HG03565 (cell line): ENCODE measurements around the gene NMNAT3.

Source experiments
- ATAC-seq: cut with Tn5 transposase; IDR thresholded peaks from one replicate; pipeline ENCODE4 v1.9.1; 2021; ENCODE audit warnings: mild to moderate bottlenecking, moderate library complexity; ENCODE audit not compliant: unreplicated experiment

Gene NMNAT3

DNA sequence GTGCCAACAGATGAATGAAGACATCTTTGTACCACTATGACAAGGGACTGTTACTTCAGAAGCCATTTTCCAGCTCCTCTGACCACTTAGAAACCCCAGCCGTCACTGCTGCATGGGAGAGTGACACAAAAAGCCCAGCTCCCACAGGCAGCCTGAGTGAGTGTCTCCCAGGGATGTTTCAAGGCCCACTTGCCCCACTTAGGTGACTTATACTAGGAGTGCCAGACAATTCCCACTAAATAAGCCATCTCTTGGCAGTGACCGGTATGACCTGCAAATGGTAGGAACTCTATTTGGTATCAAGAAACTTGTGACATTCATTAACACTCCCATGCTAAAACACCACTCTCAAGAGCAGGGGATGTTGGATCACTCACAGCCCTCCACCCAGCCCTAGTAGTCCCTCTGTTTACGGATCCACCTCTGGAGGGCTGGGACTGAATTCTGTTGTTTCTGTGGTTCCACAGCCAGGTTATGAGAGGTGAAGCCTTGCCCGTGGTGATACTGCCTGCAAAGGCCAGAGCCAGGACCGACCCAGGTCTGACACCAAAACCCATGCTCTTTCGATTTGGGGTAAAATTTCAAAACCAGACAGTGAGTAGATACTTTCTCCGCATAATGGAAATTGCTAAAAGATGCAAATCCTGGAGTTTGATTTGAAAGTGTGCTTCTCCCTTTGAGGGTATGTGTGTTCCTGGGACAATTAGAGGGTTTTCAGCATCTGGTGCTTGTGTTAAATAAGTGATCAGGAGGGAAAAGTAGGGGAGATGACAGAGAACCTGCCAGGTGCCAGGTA, 152.7 kb downstream of the NMNAT3 start:
- no peak for ATAC-seq

DNA sequence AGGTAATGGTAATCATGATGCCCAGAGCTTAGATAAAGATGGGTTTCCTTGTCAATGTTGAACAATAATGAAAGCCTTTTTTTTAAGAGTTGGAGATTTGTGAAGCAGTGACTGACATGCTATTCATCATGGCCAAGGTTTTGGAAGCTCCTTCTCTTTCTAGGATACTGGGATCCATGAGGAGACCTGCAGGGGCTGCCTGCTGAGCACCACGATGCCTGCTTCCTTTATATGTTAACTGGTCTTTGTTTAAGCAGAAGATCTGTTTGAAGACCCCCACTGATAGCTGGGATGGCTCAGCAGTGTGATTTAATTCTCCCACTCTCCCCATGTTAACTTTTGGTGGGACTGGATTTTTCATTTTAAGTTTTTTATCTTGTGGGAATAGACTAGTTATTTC, 154.1 kb downstream of the NMNAT3 start:
- no peak for ATAC-seq

DNA sequence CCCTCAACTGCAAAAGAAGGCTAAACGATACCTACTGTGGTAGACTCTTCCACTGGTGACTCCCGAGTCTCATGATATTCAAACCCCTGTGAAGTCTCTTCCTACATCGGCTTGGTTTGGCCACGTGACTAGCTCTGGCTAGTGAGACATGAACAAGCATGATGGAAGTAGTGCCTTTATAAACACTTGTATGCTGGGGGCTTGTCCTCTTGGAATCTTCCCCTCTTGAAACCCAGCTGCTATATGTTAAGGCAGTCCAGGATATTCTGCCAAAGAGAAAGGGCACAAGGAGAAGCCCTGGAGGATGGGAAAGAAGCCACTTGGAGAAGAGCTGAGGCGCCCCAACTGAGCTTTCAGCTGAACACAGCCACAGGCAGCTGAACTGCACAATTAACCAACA, 154.6 kb downstream of the NMNAT3 start:
- ATAC-seq = no peak

DNA sequence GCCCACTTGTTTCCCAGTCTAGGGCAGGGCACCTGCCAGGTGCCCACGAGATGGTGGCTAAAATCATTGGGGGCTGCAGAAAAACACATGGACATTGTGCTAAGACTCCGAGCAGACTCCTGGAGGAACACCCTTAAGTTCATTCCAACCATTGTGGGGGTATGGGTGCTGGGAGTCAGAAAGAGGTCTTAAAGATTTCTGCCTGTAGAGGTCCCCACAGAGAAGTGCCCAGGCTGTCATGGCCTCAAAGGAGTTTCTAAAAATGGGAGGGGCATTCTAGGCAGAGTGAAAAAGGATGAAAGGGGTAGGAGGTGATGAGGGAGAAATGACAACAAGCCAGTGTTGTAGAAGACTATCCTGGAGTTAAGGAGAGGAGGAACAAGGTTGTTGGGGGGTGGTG, 155.4 kb downstream of the NMNAT3 start:
- ATAC-seq = no peak

DNA sequence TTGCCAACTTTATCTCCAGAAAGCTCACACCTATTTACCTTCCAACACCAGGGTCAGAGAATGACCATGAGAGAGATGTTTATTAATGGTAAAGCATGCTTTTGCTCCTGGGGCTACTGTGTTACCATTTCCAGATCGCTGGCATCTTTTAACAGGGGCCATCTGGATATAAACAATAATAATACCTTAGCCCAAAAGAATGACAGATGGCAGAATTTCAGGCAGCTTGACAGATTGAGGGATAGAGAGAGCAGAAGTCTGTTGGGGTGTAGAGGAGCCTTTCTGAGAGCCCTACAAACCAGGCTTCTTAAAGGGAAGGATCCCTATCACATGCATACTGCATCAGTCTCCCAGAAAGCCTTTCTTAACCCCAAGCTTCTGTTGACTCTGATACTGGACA, 156.0 kb downstream of the NMNAT3 start:
- ATAC-seq = no peak

DNA sequence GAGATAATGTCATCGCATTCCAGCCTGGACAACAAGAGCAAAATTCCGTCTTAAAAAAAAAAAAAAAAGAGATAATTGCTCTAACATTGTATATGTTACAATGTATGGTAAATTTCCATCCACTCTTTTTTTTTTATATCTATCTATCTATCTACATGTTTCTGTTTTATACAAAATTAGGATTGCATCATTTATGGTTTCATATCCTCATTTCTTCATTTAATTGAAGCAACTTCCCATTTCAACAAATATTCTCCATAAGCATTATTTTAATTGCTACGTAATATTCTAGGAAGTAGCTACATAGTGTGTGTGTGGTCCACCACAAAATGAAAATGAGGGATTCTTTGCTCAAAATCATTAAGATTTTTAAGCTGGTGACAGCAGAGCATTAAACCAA, 156.6 kb downstream of the NMNAT3 start:
- ATAC-seq = no peak

DNA sequence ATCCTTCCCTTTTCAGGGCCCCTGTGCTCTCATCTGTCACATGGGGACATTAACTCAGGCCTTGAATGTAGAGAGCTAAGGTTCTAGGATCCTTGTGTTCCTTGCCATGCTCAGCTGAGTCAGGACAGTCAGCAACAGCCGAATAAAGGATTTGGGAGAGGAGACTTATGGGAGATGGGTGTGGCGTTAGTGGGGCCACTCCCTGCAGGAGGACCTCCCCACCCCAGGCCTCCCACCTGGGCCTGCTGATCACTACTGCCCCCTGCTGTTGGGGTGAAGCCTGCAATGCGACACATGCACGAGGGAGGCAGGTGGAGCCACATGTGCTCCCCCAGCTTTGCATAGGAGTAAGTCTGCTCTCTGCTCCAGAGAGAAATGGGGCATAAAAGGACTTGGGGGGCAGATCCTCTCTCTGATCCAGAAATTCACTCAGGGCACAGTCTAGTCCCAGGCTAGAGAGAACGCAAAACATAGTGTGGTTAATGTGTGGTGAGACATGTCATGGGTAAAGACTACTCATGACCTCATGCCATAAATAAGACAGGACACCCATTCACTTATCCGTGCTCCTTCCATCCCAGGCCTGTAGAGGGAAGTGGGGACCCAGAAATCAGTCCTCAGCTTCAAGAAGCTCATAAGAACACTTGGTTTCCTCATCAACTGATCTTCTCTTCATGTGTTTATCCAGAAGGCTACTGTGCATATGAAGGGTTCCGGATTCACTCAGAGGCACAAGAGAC, 157.6 kb downstream of the NMNAT3 start:
- no peak for ATAC-seq

DNA sequence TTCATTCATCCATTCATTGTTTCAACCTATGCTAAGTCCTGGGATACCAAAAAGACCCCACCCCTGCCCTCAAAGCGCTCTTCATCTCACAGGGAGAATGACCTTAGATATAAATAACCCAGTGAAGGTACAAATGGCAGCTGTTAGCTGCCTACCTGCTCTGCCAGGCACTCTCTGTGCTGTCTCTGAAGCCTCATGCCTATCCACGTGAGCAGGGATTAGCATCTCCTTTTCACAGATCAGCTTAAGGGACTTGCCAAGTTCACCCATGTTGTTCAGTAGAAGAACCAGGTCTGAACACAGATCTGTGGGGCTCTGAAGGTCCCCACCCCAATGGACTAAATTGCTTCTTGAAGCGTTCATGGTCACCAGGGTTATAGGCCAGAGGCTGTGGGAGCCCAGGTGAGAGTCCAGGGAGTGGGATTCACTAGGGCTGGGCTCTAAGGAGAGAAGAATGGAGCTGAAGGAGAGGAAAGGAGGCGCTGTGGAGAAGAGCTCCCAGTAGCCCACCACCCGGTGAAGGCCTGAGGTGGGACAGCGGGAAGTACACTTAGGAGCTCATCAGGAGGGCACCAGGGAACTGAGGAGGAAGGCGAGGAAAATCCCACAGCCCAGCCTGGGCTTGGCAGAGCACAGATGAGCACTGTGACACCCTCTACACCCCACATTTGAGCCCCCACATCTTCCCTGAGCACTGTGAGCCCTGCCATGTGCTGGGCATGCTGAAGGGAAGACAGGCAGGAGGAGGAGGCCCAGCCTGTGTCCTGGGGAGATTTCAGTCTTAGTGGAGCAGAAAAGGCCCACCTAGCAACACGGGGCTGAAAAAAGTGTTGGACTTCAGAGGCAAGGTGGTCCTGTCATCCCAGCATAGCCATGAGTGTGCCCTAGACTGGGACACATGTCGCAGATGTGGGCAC, 158.6 kb downstream of the NMNAT3 start:
- no peak for ATAC-seq

DNA sequence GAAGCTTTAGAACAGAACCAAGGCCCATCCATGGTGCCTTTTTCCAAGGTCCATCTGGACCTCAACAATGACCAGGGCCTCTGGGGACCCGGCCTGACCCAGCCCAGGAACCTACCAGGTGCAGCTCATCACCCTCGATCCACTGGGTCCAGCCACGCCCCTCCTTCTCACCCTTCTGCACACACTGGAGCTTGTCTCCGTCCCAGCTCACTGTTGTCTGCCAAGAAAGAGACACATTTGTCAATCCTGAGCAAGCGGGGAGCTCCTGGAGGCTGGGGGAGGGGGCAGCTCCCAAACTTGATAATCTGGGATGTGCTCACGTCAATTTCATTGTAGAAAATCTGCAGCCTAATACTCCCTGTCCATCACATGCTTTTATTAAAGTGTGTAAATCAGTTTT, 159.5 kb downstream of the NMNAT3 start:
- no peak for ATAC-seq

DNA sequence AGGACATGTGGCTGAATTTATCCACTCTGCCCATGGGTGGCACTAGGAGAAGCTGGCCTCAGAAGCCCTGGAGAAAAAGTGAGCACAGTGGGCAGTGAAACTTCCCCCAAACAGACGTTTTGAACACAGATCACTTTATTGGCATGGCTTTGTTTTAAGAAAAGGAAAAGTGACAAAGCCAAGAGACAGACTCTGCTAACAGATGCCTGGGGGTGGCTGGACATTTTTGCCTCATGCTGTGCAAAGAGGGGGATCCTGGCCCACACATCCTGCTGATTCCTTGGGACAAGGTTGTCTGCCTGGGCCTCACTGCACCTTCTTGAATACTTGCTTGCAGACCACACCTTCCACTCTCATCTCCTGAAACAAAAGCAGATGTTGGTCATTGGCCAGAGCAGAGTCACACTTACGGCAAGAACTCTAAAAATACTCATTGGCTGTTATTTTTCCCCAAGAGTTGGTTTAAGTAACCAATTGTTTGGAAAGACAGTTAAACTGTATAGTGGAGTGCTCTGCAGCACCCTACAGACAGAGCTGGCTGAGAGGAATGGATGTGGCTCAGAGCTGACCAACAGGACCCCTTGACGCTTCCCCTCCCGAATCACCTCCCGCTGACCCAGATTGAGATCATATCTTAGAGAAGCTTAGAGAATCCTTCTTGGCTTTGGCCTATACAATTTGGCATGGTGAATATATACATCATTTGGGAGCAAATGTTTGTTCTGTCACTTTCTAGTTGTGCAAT, 160.3 kb downstream of the NMNAT3 start:
- ATAC-seq = no peak

DNA sequence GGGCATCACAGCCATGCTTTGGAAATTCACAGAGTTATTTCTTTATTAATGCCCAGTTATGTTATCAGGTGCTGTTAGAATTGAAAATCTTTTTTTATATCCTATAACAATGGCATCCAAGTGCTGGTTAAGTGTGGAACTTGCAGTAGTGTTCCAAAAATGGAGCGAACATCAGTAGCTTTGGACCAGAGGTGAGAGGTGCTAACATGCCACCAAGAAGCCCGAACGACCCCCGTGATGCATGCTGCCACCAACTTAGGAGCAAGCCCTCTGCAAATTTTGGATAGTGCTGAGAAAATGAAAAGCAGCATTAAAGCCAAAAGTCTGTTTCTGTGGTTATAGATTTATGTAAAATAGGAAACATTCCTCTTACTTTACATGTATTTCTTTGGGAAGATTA, 163.0 kb downstream of the NMNAT3 start:
- ATAC-seq = no peak
